HG03060 (cell line): ENCODE data around the gene ALK.

ENCODE experiments used
- ATAC-seq: cut with Tn5 transposase; IDR thresholded peaks from one replicate; pipeline ENCODE4 v1.9.1; 2021; ENCODE audit warnings: low read depth, moderate number of reproducible peaks; ENCODE audit not compliant: unreplicated experiment

ALK gene

GRCh38 chr2:29159125-29159524 lies 762.3 kb downstream of the ALK start:
- ATAC-seq = no peak

- ATAC-seq = no peak
Observed at GRCh38 chr2:29157131-29157530, 764.3 kb downstream of the ALK start.

GRCh38 chr2:29155578-29155977 lies 765.8 kb downstream of the ALK start:
- no peak for ATAC-seq

GRCh38 chr2:29154610-29155009 lies 766.8 kb downstream of the ALK start:
- ATAC-seq = no peak

GRCh38 chr2:29147963-29148362 lies 773.4 kb downstream of the ALK start:
- ATAC-seq = no peak

GRCh38 chr2:29146197-29146596 lies 775.2 kb downstream of the ALK start:
- ATAC-seq = no peak

- ATAC-seq = no peak
Observed at GRCh38 chr2:29143657-29144056, 777.7 kb downstream of the ALK start.
